Calu3 (cell line): ENCODE results near the gene PROZ. TPM values are rescaled to one million over a fixed set of nuclear protein-coding genes. Genes with fewer than 3 reads are reported as not detected.
"Not testable (repeated sequence)": the region's sequence is repeated elsewhere in the genome, so short reads cannot be mapped to it uniquely, and the experiment has no call there.

Experiments used
- BruUV-seq: library from RNA; stranded (reverse); fragments of 400-500 nt; replicated peaks from 2 replicates; lab custom pipeline; 2021; lab: Mats Ljungman, UMichigan
- CTCF ChIA-PET: fragments of 300-600 bp; sonication (Branson Sonifier 250); formaldehyde crosslinking; loops from one replicate; lab custom pipeline; 2022; ENCODE audit warnings: antibody characterized with exemption; lab: Charles Lee
- DNase-seq: peaks from one replicate; pipeline ENCODE4 v3.0.0; 2022
- H3K27ac Mint-ChIP-seq: one replicate; pipeline ENCODE4 v1.8.0; 2022; ENCODE audit warnings: mixed read lengths; ENCODE audit not compliant: unreplicated experiment
- H3K27me3 Mint-ChIP-seq: one replicate; pipeline ENCODE4 v1.8.0; 2022; ENCODE audit warnings: mixed read lengths; ENCODE audit not compliant: unreplicated experiment
- H3K36me3 Mint-ChIP-seq: one replicate; pipeline ENCODE4 v1.8.0; 2022; ENCODE audit warnings: mild to moderate bottlenecking, moderate library complexity, mixed read lengths; ENCODE audit not compliant: insufficient read depth, unreplicated experiment
- H3K4me1 Mint-ChIP-seq: one replicate; pipeline ENCODE4 v1.8.0; 2022; ENCODE audit warnings: mild to moderate bottlenecking, low read depth, mixed read lengths; ENCODE audit not compliant: unreplicated experiment
- H3K4me3 Mint-ChIP-seq: one replicate; pipeline ENCODE4 v1.8.0; 2022; ENCODE audit warnings: mild to moderate bottlenecking, low read depth, moderate library complexity, mixed read lengths; ENCODE audit not compliant: unreplicated experiment
- H3K9me3 Mint-ChIP-seq: one replicate; pipeline ENCODE4 v1.8.0; 2022; ENCODE audit warnings: low read depth, mixed read lengths; ENCODE audit not compliant: unreplicated experiment
- CTCF ChIP-seq: fragments of 200-600 bp; IDR thresholded peaks from one replicate; pipeline ENCODE4 v1.8.0; 2022; ENCODE audit warnings: antibody characterized with exemption; ENCODE audit not compliant: unreplicated experiment
- intact Hi-C: fragments of 100-400 bp; cut with micrococcal nuclease; formaldehyde crosslinking; loops from one replicate; pipeline ENCODE4 v1.10.0; 2022; ENCODE audit not compliant: unreplicated experiment
- total RNA-seq: library from RNA; stranded (reverse); gene quantifications from 2 replicates; pipeline ENCODE4 v1.2.3, GENCODE V29; 2022

The PROZ gene
- total RNA-seq, 1 experiment from 2014 or later: not detected

GRCh38 chr13:113158946-113159345 is 498 bp downstream of the PROZ start:
- CTCF ChIA-PET: no interaction called here
- intact Hi-C loops: no loop called here
- H3K4me1 Mint-ChIP-seq: no peaks in the 10 kb centered on the region

GRCh38 chr13:113159701-113160100 is 1.3 kb downstream of the PROZ start:
- Mint-ChIP-seq H3K4me3 (no peak overlapping the region), H3K4me1 (no peaks in the 10 kb centered on the region), H3K27ac (no peak overlapping the region), H3K9me3 (no peaks in the 10 kb centered on the region), H3K36me3 (no peaks in the 10 kb centered on the region), H3K27me3 (peaks cover 31% of the 10 kb centered on the region)
- DNase-seq: no peak
- TF ChIP-seq CTCF: no peak
- intact Hi-C loops: no loop called here
- no TSS peak for BruUV-seq
- CTCF ChIA-PET: no interaction called here

More at GRCh38 chr13:113158946-113159345, 498 bp downstream of the PROZ start:
- DNase-seq: no peak
- Mint-ChIP-seq H3K36me3 (no peaks in the 10 kb centered on the region), H3K9me3 (no peaks in the 10 kb centered on the region), H3K27me3 (peaks cover 31% of the 10 kb centered on the region), H3K4me3 (no peak overlapping the region), H3K27ac (no peak overlapping the region)
- no TSS peak for BruUV-seq
- no peak for TF ChIP-seq CTCF

- no peaks in the 10 kb centered on the region for H3K36me3 Mint-ChIP-seq
- H3K27ac Mint-ChIP-seq: peak overlapping the region; percentile 18
- H3K4me3 Mint-ChIP-seq: peak overlapping the region; percentile 43
Measured at GRCh38 chr13:113160983-113161382, 2.5 kb downstream of the PROZ start.

GRCh38 chr13:113161433-113161832 is 3.0 kb downstream of the PROZ start:
- H3K4me3 Mint-ChIP-seq: peak overlapping the region; percentile 43
- BruUV-seq: no TSS peak
- CTCF ChIA-PET: no interaction called here
- no peak for DNase-seq
- H3K27me3 Mint-ChIP-seq: peaks cover 31% of the 10 kb centered on the region
- TF ChIP-seq CTCF: no peak
- intact Hi-C loops: no loop called here
- H3K4me1 Mint-ChIP-seq: no peaks in the 10 kb centered on the region
- no peaks in the 10 kb centered on the region for H3K9me3 Mint-ChIP-seq
- no peaks in the 10 kb centered on the region for H3K36me3 Mint-ChIP-seq
- peak overlapping the region; percentile 18 for H3K27ac Mint-ChIP-seq

More at GRCh38 chr13:113160983-113161382, 2.5 kb downstream of the PROZ start:
- TF ChIP-seq CTCF: no peak
- Mint-ChIP-seq H3K9me3 (no peaks in the 10 kb centered on the region), H3K4me1 (no peaks in the 10 kb centered on the region), H3K27me3 (peaks cover 31% of the 10 kb centered on the region)
- no TSS peak for BruUV-seq
- DNase-seq: no peak
- CTCF ChIA-PET: no interaction called here
- intact Hi-C loops: no loop called here

- H3K27ac Mint-ChIP-seq, intact Hi-C loops, BruUV-seq, CTCF ChIA-PET, H3K4me1 Mint-ChIP-seq, DNase-seq, H3K36me3 Mint-ChIP-seq, H3K9me3 Mint-ChIP-seq, H3K4me3 Mint-ChIP-seq: not testable (repeated sequence)
- peaks cover 28% of the 10 kb centered on the region for H3K27me3 Mint-ChIP-seq
Measured at GRCh38 chr13:113161975-113162374, 3.5 kb downstream of the PROZ start.
